22Rv1 (cell line): Measurements from ENCODE around the gene H6PD.

Source experiments
- CTCF ChIP-seq: fragments of 450-650 bp; IDR thresholded peaks from 2 replicates; pipeline ENCODE4 v1.5.1; 2017; ENCODE audit warnings: mild to moderate bottlenecking
- ZFX ChIP-seq: fragments of 450-650 bp; IDR thresholded peaks from 2 replicates; pipeline ENCODE4 v1.6.1; 2017; ENCODE audit warnings: antibody characterized with exemption, borderline replicate concordance

- TF ChIP-seq CTCF (no peak), ZFX (no peak)
Observed at GRCh38 chr1:9228609-9229008, 6.0 kb upstream of the H6PD start.
